ENCODE measurements around the gene SYNDIG1.

SYNDIG1 gene

DNA sequence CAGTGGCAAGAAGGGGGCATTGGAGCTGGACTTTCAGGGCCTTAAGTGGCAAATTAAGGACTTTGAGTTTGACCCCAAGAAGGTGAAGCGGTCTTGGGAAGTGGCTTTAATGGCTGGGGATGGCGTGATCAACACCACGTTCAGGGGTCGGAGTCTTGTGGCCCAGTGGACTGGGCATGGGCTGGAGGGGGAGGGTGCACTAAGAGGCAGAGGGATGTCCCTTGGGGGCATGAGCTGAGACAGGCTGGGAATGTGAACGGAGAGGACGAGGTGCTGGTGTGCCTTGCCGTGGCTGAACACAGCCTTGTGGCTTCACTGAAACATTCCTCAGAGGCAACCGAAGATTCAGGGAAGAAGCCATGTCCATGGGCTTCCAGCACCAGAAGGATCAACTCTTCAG lies 227.0 kb downstream of the SYNDIG1 start:
- Mint-ChIP-seq H3K4me1 (ENCODE audit: low read depth) (no peaks in the 10 kb centered on the region), H3K36me3 (ENCODE audit: low read depth) (no peaks in the 10 kb centered on the region), H3K27ac (no peak overlapping the region), H3K9me3 (no peaks in the 10 kb centered on the region), H3K27me3 (peaks cover 5% of the 10 kb centered on the region), H3K4me3 (no peak overlapping the region)
- no peak for DNase-seq

DNA sequence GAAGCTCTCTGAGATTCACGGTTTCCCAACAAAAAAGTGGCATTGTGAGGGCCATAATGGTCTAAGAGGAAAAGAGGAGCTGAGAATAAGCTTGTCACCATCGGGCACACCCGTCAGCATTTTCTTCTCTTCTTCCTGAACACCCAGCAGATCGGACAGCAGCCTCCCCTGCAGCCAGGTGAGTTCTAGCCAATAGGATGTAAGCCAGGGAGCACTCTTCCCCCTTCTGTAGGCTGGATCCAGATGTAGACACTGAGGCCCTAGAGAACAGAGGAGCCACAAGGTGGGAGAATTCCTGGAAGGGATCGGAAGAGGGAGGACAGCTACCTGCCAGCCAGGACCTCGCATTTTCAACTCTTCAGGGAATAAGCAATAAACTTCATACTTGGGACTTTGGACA lies 228.0 kb downstream of the SYNDIG1 start:
- DNase-seq, result no peak
- no peaks in the 10 kb centered on the region for H3K36me3 Mint-ChIP-seq (ENCODE audit: low read depth)
- no peaks in the 10 kb centered on the region for H3K9me3 Mint-ChIP-seq
- no peak overlapping the region for H3K4me3 Mint-ChIP-seq
- peaks cover 3% of the 10 kb centered on the region for H3K27me3 Mint-ChIP-seq
- H3K27ac Mint-ChIP-seq, result no peak overlapping the region
- no peaks in the 10 kb centered on the region for H3K4me1 Mint-ChIP-seq (ENCODE audit: low read depth)

DNA sequence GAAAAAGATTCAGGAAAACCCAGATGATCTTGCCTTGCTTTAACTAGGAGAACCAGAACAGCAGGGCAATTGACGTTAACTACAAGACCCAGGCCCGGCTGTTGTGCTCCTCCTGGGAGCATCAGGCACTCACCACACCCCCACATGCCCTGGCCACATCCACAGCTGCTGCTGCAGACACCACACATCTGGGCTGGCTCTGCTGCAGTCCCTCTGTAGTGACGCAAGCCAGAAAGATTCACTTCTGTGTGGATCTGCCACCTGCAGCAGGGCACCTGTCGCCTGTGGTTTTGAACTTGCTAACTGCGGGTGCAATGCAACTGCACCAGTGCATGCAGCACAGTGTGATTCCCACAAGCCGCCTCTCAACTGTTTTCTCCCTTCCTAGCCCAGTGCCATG lies 228.8 kb downstream of the SYNDIG1 start:
- no peaks in the 10 kb centered on the region for H3K4me1 Mint-ChIP-seq (ENCODE audit: low read depth)
- no peak overlapping the region for H3K4me3 Mint-ChIP-seq
- H3K27me3 Mint-ChIP-seq, result peaks cover 3% of the 10 kb centered on the region
- H3K9me3 Mint-ChIP-seq, result no peaks in the 10 kb centered on the region
- DNase-seq, result no peak
- no peaks in the 10 kb centered on the region for H3K36me3 Mint-ChIP-seq (ENCODE audit: low read depth)
- no peak overlapping the region for H3K27ac Mint-ChIP-seq

- Mint-ChIP-seq H3K36me3 (ENCODE audit: low read depth) (no peaks in the 10 kb centered on the region), H3K4me1 (ENCODE audit: low read depth) (no peaks in the 10 kb centered on the region), H3K27me3 (peaks cover 3% of the 10 kb centered on the region), H3K27ac (no peak overlapping the region), H3K9me3 (no peaks in the 10 kb centered on the region), H3K4me3 (no peak overlapping the region)
- DNase-seq, result no peak
Measured at GRCh38 chr20:24698706-24699206, 229.3 kb downstream of the SYNDIG1 start.

- Mint-ChIP-seq H3K27ac (no peak overlapping the region), H3K9me3 (no peaks in the 10 kb centered on the region), H3K36me3 (ENCODE audit: low read depth) (no peaks in the 10 kb centered on the region), H3K4me3 (no peak overlapping the region), H3K27me3 (peaks cover 3% of the 10 kb centered on the region), H3K4me1 (ENCODE audit: low read depth) (no peaks in the 10 kb centered on the region)
- DNase-seq, result no peak
Measured at GRCh38 chr20:24699321-24700165, 230.1 kb downstream of the SYNDIG1 start.

DNA sequence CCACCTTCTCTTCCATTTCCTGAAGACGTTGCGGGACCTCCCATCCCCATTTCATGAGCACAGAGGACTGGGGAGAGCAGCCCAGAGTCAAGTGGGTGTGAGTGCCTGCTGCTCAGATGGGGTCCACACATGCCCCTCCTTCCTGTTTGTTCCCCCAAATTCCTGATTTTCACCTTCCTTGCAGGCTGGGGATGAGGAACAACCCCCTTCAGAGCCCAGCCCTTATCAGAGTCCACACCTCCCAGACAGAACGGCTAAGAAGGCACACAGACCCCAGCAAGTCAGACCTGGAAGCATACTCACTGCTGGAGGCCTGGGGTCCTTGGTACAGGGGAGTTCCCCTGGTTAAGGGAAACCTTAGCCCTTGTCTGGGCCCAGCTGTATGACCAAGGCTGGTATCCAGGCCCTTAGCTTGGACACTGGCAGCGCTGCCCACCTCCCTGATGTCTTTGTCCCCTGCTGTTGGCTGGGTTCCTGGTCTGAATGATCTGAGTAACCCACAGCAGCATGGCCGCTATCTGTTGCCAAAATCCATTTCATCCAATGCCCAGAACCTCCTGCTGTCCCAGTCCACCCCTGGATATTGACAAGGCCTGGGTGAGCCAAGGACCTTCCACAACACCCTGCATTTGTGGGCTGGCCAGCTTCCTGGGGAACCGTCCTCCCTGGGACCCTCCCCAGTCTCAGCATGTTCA lies 230.9 kb downstream of the SYNDIG1 start:
- no peak for DNase-seq
- H3K36me3 Mint-ChIP-seq (ENCODE audit: low read depth), result no peaks in the 10 kb centered on the region
- no peaks in the 10 kb centered on the region for H3K4me1 Mint-ChIP-seq (ENCODE audit: low read depth)
- no peak overlapping the region for H3K4me3 Mint-ChIP-seq
- no peak overlapping the region for H3K27ac Mint-ChIP-seq
- H3K9me3 Mint-ChIP-seq, result no peaks in the 10 kb centered on the region
- peaks cover 3% of the 10 kb centered on the region for H3K27me3 Mint-ChIP-seq

DNA sequence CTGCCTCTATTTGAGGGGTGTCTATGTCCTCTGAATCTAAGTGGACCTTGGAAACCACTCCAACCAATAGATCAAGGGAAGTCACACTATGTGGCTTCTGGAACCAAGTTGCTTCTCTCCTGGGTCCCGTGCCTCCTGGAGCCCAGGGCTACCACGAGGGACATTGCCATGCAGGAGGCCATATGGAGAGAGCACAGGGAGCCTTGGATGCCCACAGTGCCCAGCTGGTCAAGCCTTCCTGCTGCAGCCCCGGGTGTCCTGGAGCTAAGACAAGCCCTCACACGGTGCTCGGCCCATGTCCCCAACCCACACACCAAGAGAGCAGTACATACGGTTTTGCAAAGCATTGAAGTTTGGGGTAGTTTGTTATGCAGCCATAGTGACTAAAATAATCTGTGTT lies 231.6 kb downstream of the SYNDIG1 start:
- Mint-ChIP-seq H3K4me3 (no peak overlapping the region), H3K36me3 (ENCODE audit: low read depth) (no peaks in the 10 kb centered on the region), H3K9me3 (no peaks in the 10 kb centered on the region), H3K4me1 (ENCODE audit: low read depth) (no peaks in the 10 kb centered on the region), H3K27me3 (peaks cover 2% of the 10 kb centered on the region), H3K27ac (no peak overlapping the region)
- DNase-seq, result no peak

DNA sequence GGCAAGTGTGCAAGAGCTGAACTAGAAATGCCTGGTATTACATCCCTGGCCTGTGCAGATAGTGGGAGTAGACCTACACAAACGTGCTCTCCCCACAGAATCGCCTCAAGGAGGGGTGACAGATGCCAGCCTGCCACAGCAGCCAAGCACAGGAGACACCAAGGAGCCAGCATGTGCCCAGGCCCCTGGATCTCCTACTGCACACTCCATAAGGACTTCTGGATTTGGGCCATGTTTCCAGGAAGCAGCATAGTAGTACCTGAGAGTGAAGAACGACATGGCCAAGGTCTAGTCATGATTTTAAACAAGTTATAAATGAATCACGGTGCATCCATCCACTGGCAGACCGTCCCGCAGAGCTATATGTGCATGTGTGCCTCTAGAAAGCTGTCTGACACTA lies 232.2 kb downstream of the SYNDIG1 start:
- Mint-ChIP-seq H3K4me3 (no peak overlapping the region), H3K9me3 (no peaks in the 10 kb centered on the region), H3K4me1 (ENCODE audit: low read depth) (no peaks in the 10 kb centered on the region), H3K27me3 (no peaks in the 10 kb centered on the region), H3K36me3 (ENCODE audit: low read depth) (no peaks in the 10 kb centered on the region), H3K27ac (no peak overlapping the region)
- DNase-seq, result no peak

DNA sequence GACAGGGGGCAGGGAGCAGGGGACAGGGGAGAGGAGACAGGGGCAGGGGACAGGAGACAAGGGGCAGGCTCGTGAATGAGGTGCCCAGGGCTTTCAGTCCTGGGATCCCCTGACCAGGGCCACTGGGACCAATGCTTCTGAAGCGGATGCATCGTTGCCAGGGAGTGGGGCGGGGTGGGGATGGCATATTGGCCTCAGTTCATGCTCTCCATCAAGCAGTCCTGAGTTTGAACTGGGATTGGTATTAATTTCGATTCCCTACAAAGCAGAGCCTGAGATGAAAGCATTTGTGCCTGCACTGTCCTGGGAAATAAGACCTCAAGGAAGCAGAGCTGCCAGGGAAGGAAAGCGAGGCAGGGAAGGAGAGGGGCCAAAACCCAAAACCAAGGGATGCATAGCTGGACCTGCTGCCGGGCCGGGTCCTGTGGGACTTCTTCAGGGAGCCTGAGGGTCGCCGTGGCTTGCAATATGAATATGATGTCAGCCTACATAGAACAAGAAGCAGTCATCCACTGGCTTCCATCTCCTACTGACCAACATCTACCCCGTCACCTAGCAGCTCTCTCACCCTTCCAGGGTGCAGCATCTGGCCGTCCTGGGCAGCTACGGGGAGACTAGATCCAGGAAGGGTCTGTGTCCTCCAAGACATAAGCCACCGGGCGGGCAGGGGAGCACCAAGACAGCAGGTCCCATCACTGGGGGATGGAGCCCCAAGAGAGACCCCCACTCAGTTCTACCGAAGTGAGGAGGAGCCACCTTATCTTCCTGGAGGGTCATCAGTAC lies 233.3 kb downstream of the SYNDIG1 start:
- no peak for DNase-seq
- Mint-ChIP-seq H3K27ac (no peak overlapping the region), H3K36me3 (ENCODE audit: low read depth) (no peaks in the 10 kb centered on the region), H3K27me3 (no peaks in the 10 kb centered on the region), H3K4me1 (ENCODE audit: low read depth) (no peaks in the 10 kb centered on the region), H3K9me3 (no peaks in the 10 kb centered on the region), H3K4me3 (no peak overlapping the region)

GRCh38 chr20:24703284-24703610 lies 233.8 kb downstream of the SYNDIG1 start:
- Mint-ChIP-seq H3K4me3 (no peak overlapping the region), H3K9me3 (no peaks in the 10 kb centered on the region), H3K27me3 (no peaks in the 10 kb centered on the region), H3K4me1 (ENCODE audit: low read depth) (no peaks in the 10 kb centered on the region), H3K36me3 (ENCODE audit: low read depth) (no peaks in the 10 kb centered on the region), H3K27ac (no peak overlapping the region)
- no peak for DNase-seq

- Mint-ChIP-seq H3K27ac (no peak overlapping the region), H3K4me3 (no peak overlapping the region), H3K36me3 (ENCODE audit: low read depth) (no peaks in the 10 kb centered on the region), H3K4me1 (ENCODE audit: low read depth) (no peaks in the 10 kb centered on the region), H3K27me3 (no peaks in the 10 kb centered on the region), H3K9me3 (no peaks in the 10 kb centered on the region)
- DNase-seq, result no peak
Measured at GRCh38 chr20:24704899-24705298, 235.5 kb downstream of the SYNDIG1 start.

DNA sequence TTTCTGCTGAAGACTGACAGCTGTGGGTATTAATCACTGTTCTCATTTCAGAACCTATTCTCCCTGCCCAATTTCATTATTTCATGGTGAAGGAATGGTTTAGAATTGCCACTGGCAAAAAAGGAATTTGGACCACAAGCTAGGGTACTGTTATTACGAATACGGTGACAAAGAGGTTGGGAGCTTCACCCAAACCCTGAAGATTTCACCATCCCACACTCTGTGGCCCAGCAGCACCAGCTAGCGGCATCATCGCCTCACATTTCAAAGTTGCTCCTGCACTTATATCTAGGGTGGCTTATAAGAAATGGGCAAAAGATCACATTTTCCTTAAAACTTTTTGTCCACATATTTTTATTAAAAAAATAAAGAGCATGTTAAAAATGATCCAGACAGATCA lies 236.1 kb downstream of the SYNDIG1 start:
- no peaks in the 10 kb centered on the region for H3K27me3 Mint-ChIP-seq
- H3K27ac Mint-ChIP-seq, result no peak overlapping the region
- no peaks in the 10 kb centered on the region for H3K9me3 Mint-ChIP-seq
- H3K36me3 Mint-ChIP-seq (ENCODE audit: low read depth), result no peaks in the 10 kb centered on the region
- no peak overlapping the region for H3K4me3 Mint-ChIP-seq
- no peaks in the 10 kb centered on the region for H3K4me1 Mint-ChIP-seq (ENCODE audit: low read depth)
- DNase-seq, result no peak

GRCh38 chr20:24708411-24709295 lies 239.2 kb downstream of the SYNDIG1 start:
- Mint-ChIP-seq H3K4me3 (no peak overlapping the region), H3K4me1 (ENCODE audit: low read depth) (no peaks in the 10 kb centered on the region), H3K36me3 (ENCODE audit: low read depth) (no peaks in the 10 kb centered on the region), H3K27me3 (peaks cover 3% of the 10 kb centered on the region), H3K27ac (no peak overlapping the region), H3K9me3 (peaks cover 8% of the 10 kb centered on the region)
- no peak for DNase-seq

Data from activated T-cell treated with anti-CD3 and anti-CD28 coated beads, Interleukin-2, amount 50 U/mL, for 24 hours (primary cell).